ENCODE measurements around the gene PGAM5. TPM values are rescaled to one million over a fixed set of nuclear protein-coding genes. Genes with fewer than 3 reads are reported as not detected.
A peak's percentile ranks its signal among the peaks of the same experiment; 100 is the strongest.

Gene PGAM5
- polyA plus RNA-seq, 1 donor from 2014 or later: 32.5 TPM

- Histone ChIP-seq H3K27me3 (ENCODE audit: insufficient read depth, low read depth, low read length) (no peaks in the 10 kb centered on the region), H4K20me1 (ENCODE audit: insufficient read depth) (no peaks in the 10 kb centered on the region), H3K27ac (ENCODE audit: low read length) (no peak overlapping the region), H3K9ac (ENCODE audit: low read length) (no peak overlapping the region), H3F3A (ENCODE audit: insufficient read depth, low read length, poor library complexity, severe bottlenecking) (no peaks in the 10 kb centered on the region), H3K4me3 (ENCODE audit: low read length) (no peak overlapping the region), H3K36me3 (ENCODE audit: insufficient read depth, low read length) (no peaks in the 10 kb centered on the region), H3K9me2 (ENCODE audit: insufficient read depth, low read length) (no peaks in the 10 kb centered on the region), H2AFZ (ENCODE audit: low read depth, low read length) (no peak overlapping the region), H3K79me2 (replicated peaks; ENCODE audit: insufficient read depth, low read length) (peaks cover 12% of the 10 kb centered on the region), H3K9me3 (ENCODE audit: low read length) (no peaks in the 10 kb centered on the region), H3K4me2 (ENCODE audit: low read length) (no peak overlapping the region)
- TF ChIP-seq EZH2 (IDR thresholded peaks at IDR 0.05; ENCODE audit: borderline replicate concordance, insufficient read depth, low read length, poor library complexity, severe bottlenecking) (no peak), MXI1 (conservative IDR thresholded peaks at IDR 0.05; ENCODE audit: poor library complexity, severe bottlenecking) (no peak), RAD21 (conservative IDR thresholded peaks at IDR 0.05) (no peak), CTCF (IDR thresholded peaks at IDR 0.05; ENCODE audit: poor library complexity, severe bottlenecking) (no peak), EP300 (conservative IDR thresholded peaks at IDR 0.05; ENCODE audit: poor library complexity, severe bottlenecking) (no peak), POLR2AphosphoS5 (IDR thresholded peaks at IDR 0.05) (no peak), SMC3 (conservative IDR thresholded peaks at IDR 0.05; ENCODE audit: poor library complexity) (no peak), REST (IDR thresholded peaks at IDR 0.05; ENCODE audit: borderline replicate concordance) (no peak)
Observed at GRCh38 chr12:132708150-132708549, 2.5 kb upstream of the PGAM5 start.

GRCh38 chr12:132710043-132710404 is 618 bp upstream of the PGAM5 start:
- H3K9ac ChIP-seq (ENCODE audit: low read length): peak overlapping the region; percentile 63
- H3K4me3 ChIP-seq (ENCODE audit: low read length): peak overlapping the region; percentile 74
- TF ChIP-seq RAD21 (conservative IDR thresholded peaks at IDR 0.05): no peak
- no peak for TF ChIP-seq EZH2 (IDR thresholded peaks at IDR 0.05; ENCODE audit: borderline replicate concordance, insufficient read depth, low read length, poor library complexity, severe bottlenecking)
- no peak for TF ChIP-seq POLR2AphosphoS5 (IDR thresholded peaks at IDR 0.05)
- H4K20me1 ChIP-seq (ENCODE audit: insufficient read depth): no peaks in the 10 kb centered on the region
- H3K27me3 ChIP-seq (ENCODE audit: insufficient read depth, low read depth, low read length): no peaks in the 10 kb centered on the region
- peak overlapping the region; percentile 22 for H3K27ac ChIP-seq (ENCODE audit: low read length)
- no peaks in the 10 kb centered on the region for H3K36me3 ChIP-seq (ENCODE audit: insufficient read depth, low read length)
- H3K9me2 ChIP-seq (ENCODE audit: insufficient read depth, low read length): no peaks in the 10 kb centered on the region
- peak overlapping the region; percentile 45 for H2AFZ ChIP-seq (ENCODE audit: low read depth, low read length)
- peaks cover 19% of the 10 kb centered on the region for H3K79me2 ChIP-seq (replicated peaks; ENCODE audit: insufficient read depth, low read length)
- H3F3A ChIP-seq (ENCODE audit: insufficient read depth, low read length, poor library complexity, severe bottlenecking): no peaks in the 10 kb centered on the region
- H3K9me3 ChIP-seq (ENCODE audit: low read length): no peaks in the 10 kb centered on the region
- H3K4me2 ChIP-seq (ENCODE audit: low read length): peak overlapping the region; percentile 76
